ENCODE data around the gene TREH.
A peak's percentile ranks its signal among the peaks of the same experiment; 100 is the strongest.

The TREH gene

GRCh38 chr11:118608360-118609227 lies 70.9 kb downstream of the TREH start:
- no peak for DNase-seq

DNA sequence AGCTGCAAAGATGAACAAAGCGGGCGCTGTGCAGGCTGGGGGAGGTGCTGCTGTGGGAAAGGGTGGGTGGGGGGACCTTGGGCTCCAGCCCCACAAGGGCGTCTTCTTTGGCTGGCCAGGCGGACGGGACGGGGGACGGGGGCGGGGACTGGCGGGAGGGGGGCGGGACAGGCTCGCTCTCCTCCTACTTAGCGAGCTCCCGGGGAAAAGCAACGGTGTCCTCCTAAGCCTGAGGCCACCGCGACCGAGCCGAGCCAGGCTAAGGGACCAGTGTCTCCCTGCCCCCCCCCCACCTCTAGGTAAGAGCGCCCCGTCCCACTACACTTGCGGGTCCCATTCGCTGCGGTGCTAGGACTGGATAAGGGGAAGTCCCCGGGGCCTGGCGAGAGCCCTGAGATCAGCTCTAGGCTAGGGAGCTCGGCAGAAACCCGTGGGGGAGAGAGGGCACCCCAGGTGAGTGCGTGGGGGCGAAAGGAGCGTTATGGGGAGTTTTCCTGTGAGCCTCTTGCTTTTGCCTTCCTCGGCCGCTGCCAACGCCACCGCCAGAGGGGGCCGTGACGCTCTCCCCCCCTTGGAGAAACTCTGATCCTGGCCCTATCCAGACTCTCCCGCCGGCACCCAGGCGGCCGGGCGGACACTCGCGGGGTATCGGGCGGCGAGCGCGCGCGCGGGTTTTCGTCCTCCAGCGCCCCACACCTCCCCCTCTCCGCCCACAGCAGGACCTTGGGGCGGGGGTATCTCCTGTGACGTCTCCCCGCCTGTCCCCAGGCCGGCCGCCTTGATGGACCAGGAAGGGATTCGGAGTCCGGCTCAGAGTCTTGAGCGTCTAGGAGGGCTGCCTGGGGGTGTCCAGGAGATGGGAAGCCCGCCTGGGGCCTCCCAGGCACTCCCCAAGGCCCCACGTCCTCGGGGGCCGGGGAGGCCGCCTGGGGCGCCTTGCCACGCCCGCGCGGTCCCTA lies 71.8 kb downstream of the TREH start, which contains the start of gene PHLDB1:
TSS of gene PHLDB1 (plus strand) at position 215 of the 959 bp plus-strand sequence. CDS start 6,222 bp downstream, outside the sequence.
- peak in 1 of 2 experiments; percentile 43 for DNase-seq
